Osteoblast (primary cell): ENCODE measurements around the gene GSAP. TPM values are rescaled to one million over a fixed set of nuclear protein-coding genes. Genes with fewer than 3 reads are reported as not detected.
A peak's percentile ranks its signal among the peaks of the same experiment; 100 is the strongest.

Experiments
- DNase-seq: peaks from one replicate; pipeline ENCODE4 v3.0.0; 2011; ENCODE audit warnings: low spot score, mixed read lengths; ENCODE audit not compliant: insufficient read length; ENCODE audit errors: missing footprints
- H2AFZ ChIP-seq: 2 replicates; pipeline ENCODE4 v1.6.0; 2011; ENCODE audit warnings: mild to moderate bottlenecking, low read length
- H3K27ac ChIP-seq: 2 replicates; pipeline ENCODE4 v1.5.1; 2011; ENCODE audit warnings: mild to moderate bottlenecking, low read depth, low read length, moderate library complexity
- H3K27me3 ChIP-seq: 2 replicates; pipeline ENCODE4 v1.6.0; 2012; ENCODE audit warnings: mild to moderate bottlenecking, control low read depth, inconsistent platforms, low read length, moderate library complexity; ENCODE audit not compliant: insufficient read depth
- H3K36me3 ChIP-seq: 2 replicates; pipeline ENCODE4 v1.5.1; 2011; ENCODE audit warnings: mild to moderate bottlenecking, low read length, control low read depth, moderate library complexity; ENCODE audit not compliant: insufficient read depth
- H3K4me1 ChIP-seq: 2 replicates; pipeline ENCODE4 v1.5.1; 2011; ENCODE audit warnings: mild to moderate bottlenecking, low read length, control low read depth, moderate library complexity; ENCODE audit not compliant: insufficient read depth
- H3K4me2 ChIP-seq: 2 replicates; pipeline ENCODE4 v1.6.0; 2011; ENCODE audit warnings: mild to moderate bottlenecking, low read length; ENCODE audit not compliant: insufficient read depth
- H3K4me3 ChIP-seq: fragments of 200-600 bp; sonication (generic); 3 replicates; pipeline ENCODE4 v1.5.1; 2012; ENCODE audit warnings: mild to moderate bottlenecking, low read length, inconsistent platforms; ENCODE audit not compliant: insufficient read depth
- H3K79me2 ChIP-seq: 2 replicates; pipeline ENCODE4 v1.6.0; 2012; ENCODE audit warnings: mild to moderate bottlenecking, low read length, control low read depth, inconsistent platforms; ENCODE audit not compliant: insufficient read depth
- H3K9me3 ChIP-seq: 2 replicates; pipeline ENCODE4 v1.5.1; 2011; ENCODE audit warnings: low read depth, low read length, control low read depth
- H4K20me1 ChIP-seq: 2 replicates; pipeline ENCODE4 v1.6.0; 2012; ENCODE audit warnings: mild to moderate bottlenecking, low read length, control low read depth; ENCODE audit not compliant: insufficient read depth
- CTCF ChIP-seq: IDR thresholded peaks from 2 replicates; pipeline ENCODE4 v1.5.1; 2011; ENCODE audit warnings: mild to moderate bottlenecking, low read depth, low read length, moderate library complexity; ENCODE audit errors: extremely low read depth
- total RNA-seq: library from RNA; depleted of rRNA; stranded (reverse); fragments of >200 nt; gene quantifications from 2 replicates; pipeline ENCODE4 v1.2.3, GENCODE V29; 2012

The GSAP gene
- total RNA-seq, 1 donor, result 13.0 TPM

- Histone ChIP-seq H4K20me1 (no peaks in the 10 kb centered on the region), H3K36me3 (no peaks in the 10 kb centered on the region), H3K27me3 (no peaks in the 10 kb centered on the region), H3K9me3 (no peaks in the 10 kb centered on the region), H3K4me1 (no peaks in the 10 kb centered on the region), H3K4me2 (no peak overlapping the region), H3K27ac (no peak overlapping the region), H3K4me3 (no peak overlapping the region), H2AFZ (no peak overlapping the region), H3K79me2 (no peaks in the 10 kb centered on the region)
- no peak for DNase-seq
- TF ChIP-seq CTCF, result no peak
Observed at GRCh38 chr7:77370606-77371005, 45.5 kb downstream of the GSAP start.

GRCh38 chr7:77368974-77369373 lies 47.2 kb downstream of the GSAP start:
- no peak overlapping the region for H3K4me3 ChIP-seq
- H3K27ac ChIP-seq, result no peak overlapping the region
- TF ChIP-seq CTCF, result peak; percentile 20
- H3K9me3 ChIP-seq, result no peaks in the 10 kb centered on the region
- H3K4me2 ChIP-seq, result no peak overlapping the region
- no peaks in the 10 kb centered on the region for H3K4me1 ChIP-seq
- no peaks in the 10 kb centered on the region for H3K36me3 ChIP-seq
- no peaks in the 10 kb centered on the region for H3K27me3 ChIP-seq
- no peak overlapping the region for H2AFZ ChIP-seq
- H3K79me2 ChIP-seq, result no peaks in the 10 kb centered on the region
- DNase-seq, result no peak
- H4K20me1 ChIP-seq, result no peaks in the 10 kb centered on the region

GRCh38 chr7:77367976-77368375 lies 48.2 kb downstream of the GSAP start:
- no peak for TF ChIP-seq CTCF
- no peak overlapping the region for H3K4me2 ChIP-seq
- H3K9me3 ChIP-seq, result no peaks in the 10 kb centered on the region
- no peaks in the 10 kb centered on the region for H3K79me2 ChIP-seq
- H4K20me1 ChIP-seq, result no peaks in the 10 kb centered on the region
- no peak overlapping the region for H3K4me3 ChIP-seq
- H3K27me3 ChIP-seq, result no peaks in the 10 kb centered on the region
- no peaks in the 10 kb centered on the region for H3K36me3 ChIP-seq
- H2AFZ ChIP-seq, result no peak overlapping the region
- H3K27ac ChIP-seq, result no peak overlapping the region
- DNase-seq, result no peak
- no peaks in the 10 kb centered on the region for H3K4me1 ChIP-seq

- Histone ChIP-seq H3K4me1 (no peaks in the 10 kb centered on the region), H4K20me1 (no peaks in the 10 kb centered on the region), H3K36me3 (no peaks in the 10 kb centered on the region), H2AFZ (no peak overlapping the region), H3K4me3 (no peak overlapping the region), H3K79me2 (no peaks in the 10 kb centered on the region), H3K4me2 (no peak overlapping the region), H3K27ac (no peak overlapping the region), H3K9me3 (no peaks in the 10 kb centered on the region), H3K27me3 (no peaks in the 10 kb centered on the region)
- no peak for TF ChIP-seq CTCF
- DNase-seq, result no peak
Observed at GRCh38 chr7:77362905-77363304, 53.2 kb downstream of the GSAP start.
